ENCODE measurements around the gene EMP3. TPM values are rescaled to one million over a fixed set of nuclear protein-coding genes. Genes with fewer than 3 reads are reported as not detected.

EMP3 gene
- total RNA-seq, 1 donor from 2014 or later = 6.5 TPM

- Mint-ChIP-seq H3K4me1 (ENCODE audit: low read depth, unreplicated experiment) (peaks cover under 1% of the 10 kb centered on the region), H3K27me3 (ENCODE audit: unreplicated experiment) (peaks cover 4% of the 10 kb centered on the region), H3K36me3 (ENCODE audit: unreplicated experiment) (no peaks in the 10 kb centered on the region), H3K9me3 (ENCODE audit: unreplicated experiment) (peaks cover 4% of the 10 kb centered on the region), H3K4me3 (ENCODE audit: unreplicated experiment) (peak overlapping the region; percentile 85), H3K27ac (ENCODE audit: unreplicated experiment) (peak overlapping the region; percentile 84)
- no peak for TF ChIP-seq CTCF (IDR thresholded peaks at IDR 0.05; ENCODE audit: partially characterized antibody, unreplicated experiment)
- DNase-seq = peak; percentile 95
These were observed 37.6 kb downstream of the EMP3 start for GRCh38 chr19:48362716-48363499.

GRCh38 chr19:48363500-48363809 is 38.1 kb downstream of the EMP3 start:
- Mint-ChIP-seq H3K9me3 (ENCODE audit: unreplicated experiment) (peaks cover 4% of the 10 kb centered on the region), H3K27ac (ENCODE audit: unreplicated experiment) (peak overlapping the region; percentile 84), H3K27me3 (ENCODE audit: unreplicated experiment) (peaks cover 4% of the 10 kb centered on the region), H3K4me3 (ENCODE audit: unreplicated experiment) (peak overlapping the region; percentile 85), H3K4me1 (ENCODE audit: low read depth, unreplicated experiment) (peaks cover 3% of the 10 kb centered on the region), H3K36me3 (ENCODE audit: unreplicated experiment) (no peaks in the 10 kb centered on the region)
- DNase-seq = no peak
- no peak for TF ChIP-seq CTCF (IDR thresholded peaks at IDR 0.05; ENCODE audit: partially characterized antibody, unreplicated experiment)

GRCh38 chr19:48363810-48364597 is 38.7 kb downstream of the EMP3 start, which contains the start of the genes SYNGR4 and TMEM143:
TSS of gene SYNGR4 (plus strand) at chr19:48364367. CDS start at chr19:48365843, 1,476 bp downstream.
TSS of gene TMEM143 (minus strand) at chr19:48363940. CDS start at chr19:48363920, 20 bp downstream.
- no peaks in the 10 kb centered on the region for H3K36me3 Mint-ChIP-seq (ENCODE audit: unreplicated experiment)
- H3K9me3 Mint-ChIP-seq (ENCODE audit: unreplicated experiment) = peaks cover 4% of the 10 kb centered on the region
- H3K27ac Mint-ChIP-seq (ENCODE audit: unreplicated experiment) = peak within 1 kb of the TSS; percentile 84
- peak within 1 kb of the TSS; percentile 85 for H3K4me3 Mint-ChIP-seq (ENCODE audit: unreplicated experiment)
- peaks cover 4% of the 10 kb centered on the region for H3K27me3 Mint-ChIP-seq (ENCODE audit: unreplicated experiment)
- peaks cover 3% of the 10 kb centered on the region for H3K4me1 Mint-ChIP-seq (ENCODE audit: low read depth, unreplicated experiment)
- TF ChIP-seq CTCF (IDR thresholded peaks at IDR 0.05; ENCODE audit: partially characterized antibody, unreplicated experiment) = no peak
- peak; percentile 98 for DNase-seq

- TF ChIP-seq CTCF (IDR thresholded peaks at IDR 0.05; ENCODE audit: partially characterized antibody, unreplicated experiment) = no peak
- peaks cover 4% of the 10 kb centered on the region for H3K9me3 Mint-ChIP-seq (ENCODE audit: unreplicated experiment)
- no peak overlapping the region for H3K27ac Mint-ChIP-seq (ENCODE audit: unreplicated experiment)
- peaks cover 2% of the 10 kb centered on the region for H3K27me3 Mint-ChIP-seq (ENCODE audit: unreplicated experiment)
- H3K4me1 Mint-ChIP-seq (ENCODE audit: low read depth, unreplicated experiment) = peaks cover 9% of the 10 kb centered on the region
- no peak overlapping the region for H3K4me3 Mint-ChIP-seq (ENCODE audit: unreplicated experiment)
- DNase-seq = no peak
- no peaks in the 10 kb centered on the region for H3K36me3 Mint-ChIP-seq (ENCODE audit: unreplicated experiment)
These were observed 39.4 kb downstream of the EMP3 start for GRCh38 chr19:48364598-48365348.
